HepG2 (cell line): Measurements from ENCODE around the gene MOAP1.

ENCODE experiments used
- ELF4 ChIP-seq: sonication (generic); formaldehyde crosslinking; IDR thresholded peaks from 2 replicates; pipeline ENCODE4 v1.5.0; 2020; ENCODE audit warnings: missing genetic modification reagents, mild to moderate bottlenecking, moderate library complexity, borderline replicate concordance
- EZH2 ChIP-seq: conservative IDR thresholded peaks from 2 replicates; pipeline ENCODE4 v1.6.1; 2012; ENCODE audit warnings: mild to moderate bottlenecking, low read depth, low read length, moderate library complexity
- FOXJ3 ChIP-seq: sonication (generic); formaldehyde crosslinking; IDR thresholded peaks from 2 replicates; pipeline ENCODE4 v1.4.0; 2020; ENCODE audit warnings: missing genetic modification reagents, mild to moderate bottlenecking, borderline replicate concordance
- HCFC1 ChIP-seq: fragments of 150-350 bp; IDR thresholded peaks from 2 replicates; pipeline ENCODE4 v1.6.1; 2014; ENCODE audit warnings: low read depth, low read length
- MAFK ChIP-seq, 2 experiments: IDR thresholded peaks in 1 of 2; conservative IDR thresholded peaks in 1 of 2; 2 replicates each; pipeline ENCODE4 v1.6.1; 2011; ENCODE audit warnings: improper control_type of control experiment in 2 of 2, low read length in 2 of 2
- MTA1 ChIP-seq: sonication (generic); formaldehyde crosslinking; IDR thresholded peaks from 2 replicates; pipeline ENCODE4 v1.4.0; 2020; ENCODE audit warnings: missing genetic modification reagents, mild to moderate bottlenecking, borderline replicate concordance
- POLR2A ChIP-seq, 2 experiments: IDR thresholded peaks; 2 replicates each; pipeline ENCODE4 v1.6.1; 2011; ENCODE audit warnings: low read depth in 2 of 2, low read length in 2 of 2, mild to moderate bottlenecking in 1 of 2, moderate library complexity in 1 of 2; ENCODE audit not compliant: insufficient read depth in 1 of 2
- POLR2AphosphoS5 ChIP-seq: IDR thresholded peaks from 2 replicates; pipeline ENCODE4 v1.6.1; 2012; ENCODE audit warnings: low read depth, low read length
- SIN3A ChIP-seq: IDR thresholded peaks from 2 replicates; pipeline ENCODE4 v1.6.1; 2011; ENCODE audit warnings: low read depth, mild to moderate bottlenecking, control low read depth, low read length, borderline replicate concordance
- TARDBP ChIP-seq: sonication (generic); formaldehyde crosslinking; IDR thresholded peaks from 2 replicates; pipeline ENCODE4 v1.8.0; 2022; ENCODE audit warnings: mild to moderate bottlenecking, missing genetic modification reagents
- ZNF644 ChIP-seq: IDR thresholded peaks from 2 replicates; pipeline ENCODE4 v1.6.1; 2016; ENCODE audit warnings: low read depth
- ZSCAN20 ChIP-seq: sonication (generic); formaldehyde crosslinking; IDR thresholded peaks from 2 replicates; pipeline ENCODE4 v1.4.0; 2020; ENCODE audit warnings: missing genetic modification reagents, mild to moderate bottlenecking, borderline replicate concordance
- TF ChIP-seq, protein P1 (sequence below): IDR thresholded peaks from 2 replicates; pipeline ENCODE4 v1.6.1; 2016; ENCODE audit warnings: low read depth, borderline replicate concordance
- TF ChIP-seq, protein P2 (sequence below): sonication (generic); formaldehyde crosslinking; IDR thresholded peaks from 2 replicates; pipeline ENCODE4 v1.4.0; 2020; ENCODE audit warnings: missing genetic modification reagents

DNA sequence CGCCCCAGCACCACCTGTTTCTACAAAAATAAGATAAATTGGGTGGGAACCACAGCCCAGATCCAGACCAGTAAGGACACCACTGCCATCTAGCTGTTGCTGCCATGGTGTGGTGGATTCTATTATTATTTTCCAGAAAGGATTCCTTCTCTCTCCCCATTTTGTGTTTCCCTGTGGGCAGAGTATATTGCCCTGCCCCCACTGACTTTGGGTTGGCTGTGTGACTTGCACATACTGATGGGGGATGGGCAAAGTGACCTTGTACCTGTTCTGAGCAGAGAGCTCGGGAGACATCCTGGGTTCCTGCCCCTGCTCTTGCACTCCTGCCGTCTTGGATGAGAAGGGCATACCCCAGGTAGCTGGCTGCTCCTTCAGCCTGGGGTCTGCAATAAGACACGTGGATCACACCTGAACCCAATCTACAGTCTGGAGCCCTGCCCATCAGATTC is 24.3 kb downstream of the MOAP1 start:
- no peak for TF ChIP-seq MAFK (conservative IDR thresholded peaks at IDR 0.05 in 1 of 2, IDR thresholded peaks at IDR 0.05 in 1 of 2; ENCODE audit: low read length in 2 of 2)
- no peak for TF ChIP-seq MTA1 (CRISPR knock-in tag)
- TF ChIP-seq EZH2: no peak
- TF ChIP-seq POLR2AphosphoS5: no peak
- TF ChIP-seq ZNF644 (CRISPR knock-in tag): no peak
- no peak for TF ChIP-seq ELF4 (CRISPR knock-in tag)
- TF ChIP-seq FOXJ3 (CRISPR knock-in tag): no peak
- no peak for TF ChIP-seq POLR2A (IDR thresholded peaks at IDR 0.05; ENCODE audit: insufficient read depth in 1 of 2, low read depth in 2 of 2, low read length in 2 of 2)
- TF ChIP-seq TARDBP (CRISPR knock-in tag): no peak
- TF ChIP-seq, protein P1, sequence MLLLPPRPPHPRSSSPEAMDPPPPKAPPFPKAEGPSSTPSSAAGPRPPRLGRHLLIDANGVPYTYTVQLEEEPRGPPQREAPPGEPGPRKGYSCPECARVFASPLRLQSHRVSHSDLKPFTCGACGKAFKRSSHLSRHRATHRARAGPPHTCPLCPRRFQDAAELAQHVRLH (CRISPR knock-in tag): no peak
- TF ChIP-seq SIN3A: no peak
- TF ChIP-seq, protein P2, sequence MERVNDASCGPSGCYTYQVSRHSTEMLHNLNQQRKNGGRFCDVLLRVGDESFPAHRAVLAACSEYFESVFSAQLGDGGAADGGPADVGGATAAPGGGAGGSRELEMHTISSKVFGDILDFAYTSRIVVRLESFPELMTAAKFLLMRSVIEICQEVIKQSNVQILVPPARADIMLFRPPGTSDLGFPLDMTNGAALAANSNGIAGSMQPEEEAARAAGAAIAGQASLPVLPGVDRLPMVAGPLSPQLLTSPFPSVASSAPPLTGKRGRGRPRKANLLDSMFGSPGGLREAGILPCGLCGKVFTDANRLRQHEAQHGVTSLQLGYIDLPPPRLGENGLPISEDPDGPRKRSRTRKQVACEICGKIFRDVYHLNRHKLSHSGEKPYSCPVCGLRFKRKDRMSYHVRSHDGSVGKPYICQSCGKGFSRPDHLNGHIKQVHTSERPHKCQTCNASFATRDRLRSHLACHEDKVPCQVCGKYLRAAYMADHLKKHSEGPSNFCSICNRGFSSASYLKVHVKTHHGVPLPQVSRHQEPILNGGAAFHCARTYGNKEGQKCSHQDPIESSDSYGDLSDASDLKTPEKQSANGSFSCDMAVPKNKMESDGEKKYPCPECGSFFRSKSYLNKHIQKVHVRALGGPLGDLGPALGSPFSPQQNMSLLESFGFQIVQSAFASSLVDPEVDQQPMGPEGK (CRISPR knock-in tag): no peak; the same call in 1 of the 2 replicates
- no peak for TF ChIP-seq ZSCAN20
- no peak for TF ChIP-seq HCFC1
